GM18517 (cell line): Measurements from ENCODE around the gene STK11.
"Not testable (repeated sequence)": the region's sequence is repeated elsewhere in the genome, so short reads cannot be mapped to it uniquely, and the experiment has no call there.

Source experiments
- ATAC-seq: cut with Tn5 transposase; IDR thresholded peaks from one replicate; pipeline ENCODE4 v1.9.1; 2021; ENCODE audit warnings: mild to moderate bottlenecking, moderate library complexity; ENCODE audit not compliant: unreplicated experiment

STK11 gene

DNA sequence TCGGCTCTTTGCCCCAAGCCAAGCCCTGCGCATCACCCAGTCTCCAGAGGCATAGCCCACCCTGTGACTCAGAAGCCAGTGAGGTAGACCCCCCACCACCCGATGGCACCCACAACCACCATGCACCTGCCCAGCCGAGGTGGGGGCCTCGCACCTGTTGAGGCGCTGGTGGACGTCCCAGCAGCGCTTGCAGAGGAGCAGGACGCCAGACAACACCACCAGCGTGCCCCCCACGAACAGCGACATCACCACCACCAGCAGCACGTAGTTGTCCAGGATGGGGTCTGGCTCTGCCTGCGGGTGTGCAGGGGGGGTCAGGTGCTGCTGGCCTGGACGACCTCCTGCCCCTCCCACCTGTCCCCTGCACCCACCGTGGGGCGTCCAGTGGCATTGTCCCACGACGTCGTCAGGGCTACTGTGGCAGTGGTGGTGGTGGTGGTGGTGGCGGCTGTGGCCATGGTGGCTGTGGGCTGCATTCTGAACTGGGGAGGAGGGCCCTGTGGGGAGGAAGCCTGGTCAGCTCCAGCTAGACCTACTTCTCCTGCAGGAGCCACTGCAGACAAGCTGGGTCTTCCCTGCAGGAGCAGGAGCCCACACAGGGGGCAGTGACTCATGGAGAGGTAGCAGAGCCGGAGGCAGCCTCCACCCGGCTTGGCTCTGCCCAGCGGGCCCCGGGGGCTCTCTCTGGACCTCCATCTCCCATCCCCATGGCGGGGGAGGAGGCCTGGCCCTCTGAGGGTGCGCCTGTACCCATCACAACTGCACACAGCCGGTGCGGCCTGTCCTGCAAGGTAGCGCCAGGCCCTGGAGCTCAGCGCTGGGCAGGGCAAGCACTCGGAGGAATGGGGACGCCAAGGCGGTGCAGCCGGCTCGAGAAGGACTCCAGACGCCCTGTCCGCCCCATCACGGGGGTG, 30.3 kb downstream of the STK11 start:
- ATAC-seq = no peak

DNA sequence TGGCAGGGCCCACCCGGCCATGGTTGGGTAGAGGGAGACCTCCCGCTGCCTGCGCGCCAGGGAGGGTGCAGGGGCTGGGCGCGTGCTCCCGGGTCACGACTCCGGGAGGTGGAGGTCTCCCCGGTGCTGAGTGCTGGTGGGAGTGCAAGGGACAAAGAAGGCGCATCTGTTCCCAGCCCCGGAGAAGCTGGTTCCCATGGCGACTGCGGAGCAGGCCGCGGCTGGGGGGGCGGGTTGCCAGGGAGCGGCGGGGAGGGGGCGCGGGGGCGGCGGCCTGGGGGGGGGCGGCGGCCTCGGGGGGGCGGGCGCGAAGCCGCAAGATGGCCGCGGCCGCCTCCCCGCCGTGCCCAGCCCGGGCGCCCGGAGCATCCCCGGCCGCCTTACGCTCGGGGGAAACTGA, 31.0 kb downstream of the STK11 start:
- ATAC-seq = no peak

DNA sequence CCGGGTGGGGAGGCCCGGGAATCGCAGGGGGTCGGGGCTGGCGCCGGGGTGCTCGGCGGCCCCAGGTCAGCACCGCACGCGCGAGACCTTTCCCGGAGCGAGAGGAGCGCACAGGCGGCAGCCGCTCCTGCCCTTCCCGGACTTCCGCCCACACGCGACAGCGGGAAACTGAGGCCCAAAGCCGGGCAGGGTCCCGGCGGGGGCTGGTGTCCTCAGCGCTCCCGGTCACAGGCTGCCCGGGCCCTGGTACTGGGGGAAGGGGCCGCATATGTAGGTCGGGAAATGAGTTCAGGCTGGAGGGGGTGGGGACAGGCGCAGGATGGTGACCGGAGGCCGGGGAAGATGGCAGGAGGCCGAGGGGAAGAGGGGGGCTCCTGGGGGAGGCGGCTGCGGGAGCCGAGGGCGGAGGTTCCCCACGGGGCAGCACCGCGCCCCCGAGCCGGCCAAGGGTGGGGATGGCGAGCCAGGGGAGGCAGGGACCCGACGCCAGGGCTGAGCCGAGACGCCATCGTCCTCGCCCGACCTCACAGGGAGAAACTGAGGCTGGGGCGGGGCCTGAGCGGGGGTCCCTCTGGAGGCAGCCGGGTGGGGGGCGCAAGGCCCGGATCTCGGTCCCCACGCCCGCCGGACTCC, 31.6 kb downstream of the STK11 start:
- no peak for ATAC-seq

DNA sequence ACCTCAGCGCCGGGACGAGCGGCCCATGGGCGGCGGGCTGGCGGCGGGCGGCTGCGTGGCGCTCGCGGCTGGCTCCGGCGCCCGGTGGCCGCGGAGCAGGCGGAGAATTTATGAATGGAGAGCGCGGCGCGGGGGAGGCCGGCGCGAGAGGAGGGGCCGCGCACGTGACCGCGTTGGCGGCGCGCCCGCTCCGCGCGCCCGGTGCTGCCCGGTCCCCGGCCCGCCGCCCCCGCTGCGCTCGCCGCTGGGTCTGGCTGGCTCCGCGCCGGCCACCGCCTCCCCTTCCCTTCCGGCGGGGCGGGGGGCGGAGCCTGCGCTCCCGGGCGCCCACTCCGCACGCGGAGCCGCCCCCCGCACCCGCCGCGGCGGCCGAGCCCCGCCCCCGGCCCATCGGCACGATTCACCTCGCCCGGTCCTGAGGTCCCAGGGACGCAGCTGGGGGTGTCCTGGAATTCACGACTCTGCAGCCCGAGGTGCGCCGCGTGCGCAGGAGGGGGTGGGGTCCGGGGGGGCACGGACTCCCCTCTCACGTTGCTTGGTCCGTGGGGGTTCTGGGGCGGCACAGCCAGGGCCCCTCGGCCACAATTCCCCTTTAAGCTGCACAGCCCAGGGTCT, 32.3 kb downstream of the STK11 start, which contains the start of gene CBARP:
TSS of gene CBARP (minus strand) at position 252 of the 615 bp plus-strand sequence. CDS start 1,905 bp downstream, outside the sequence.
- no peak for ATAC-seq

DNA sequence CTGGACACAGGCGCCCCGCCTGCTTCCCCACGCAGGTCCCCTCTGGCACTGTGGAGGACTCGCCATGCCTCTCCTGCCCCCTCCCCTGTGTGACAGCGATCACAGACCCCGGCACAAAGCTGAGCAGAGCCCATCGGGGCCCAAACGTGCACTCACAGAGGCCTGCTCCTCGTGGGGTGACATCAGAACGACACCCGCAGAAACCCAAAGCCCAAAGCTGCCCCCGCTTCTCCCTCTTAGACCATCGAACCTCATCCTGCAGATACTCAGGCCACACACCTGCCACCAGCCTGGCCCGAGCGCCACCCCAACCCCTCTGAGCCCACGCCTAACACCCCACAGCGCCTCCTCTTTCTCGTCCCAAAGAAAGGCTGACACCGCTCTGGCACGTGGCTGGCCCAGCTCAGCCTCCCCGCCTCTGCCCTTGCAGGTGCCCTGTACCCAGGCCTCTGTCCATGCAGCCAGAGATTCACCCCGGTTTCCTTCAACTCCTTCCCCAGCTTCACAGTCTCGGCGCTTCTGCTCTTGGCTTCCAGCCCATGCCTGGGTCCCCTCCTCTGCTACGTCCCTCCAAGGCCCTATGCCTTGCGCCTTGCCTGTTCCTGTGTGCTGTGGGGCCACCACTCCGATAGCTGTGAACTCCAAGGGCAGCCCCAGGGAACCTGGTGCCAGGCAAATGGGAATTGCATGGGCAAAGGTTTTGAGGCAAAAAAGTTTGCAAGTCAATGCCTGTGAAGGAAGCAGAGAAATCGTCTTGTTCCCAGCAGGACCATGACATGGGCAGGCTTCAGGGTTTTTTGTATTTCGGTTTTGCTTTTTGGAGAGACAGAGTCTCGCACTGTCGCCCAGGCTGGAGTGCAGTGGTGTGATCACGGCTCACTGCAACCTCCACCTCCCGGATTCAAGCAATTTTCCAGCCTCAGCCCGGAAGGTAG, 33.1 kb downstream of the STK11 start:
- no peak for ATAC-seq

DNA sequence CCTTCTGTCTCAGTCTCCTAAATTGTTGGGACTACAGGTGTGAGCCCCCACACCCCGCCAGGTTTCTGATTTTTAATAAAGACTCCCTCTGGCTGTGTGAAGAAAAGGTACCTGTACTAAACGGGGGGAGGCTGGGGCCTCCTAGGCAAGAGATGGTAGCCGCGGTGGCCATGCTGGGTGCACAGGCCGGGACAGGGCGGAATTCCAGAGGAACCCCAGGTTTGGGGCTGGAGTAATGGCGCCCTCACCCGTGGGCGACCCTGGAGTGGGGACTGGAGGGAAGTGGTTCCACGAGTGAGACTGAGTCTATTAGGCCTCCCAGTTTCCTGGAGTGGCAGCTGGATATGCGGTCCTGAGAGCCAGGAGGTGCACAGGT, 33.8 kb downstream of the STK11 start:
- ATAC-seq = no peak

DNA sequence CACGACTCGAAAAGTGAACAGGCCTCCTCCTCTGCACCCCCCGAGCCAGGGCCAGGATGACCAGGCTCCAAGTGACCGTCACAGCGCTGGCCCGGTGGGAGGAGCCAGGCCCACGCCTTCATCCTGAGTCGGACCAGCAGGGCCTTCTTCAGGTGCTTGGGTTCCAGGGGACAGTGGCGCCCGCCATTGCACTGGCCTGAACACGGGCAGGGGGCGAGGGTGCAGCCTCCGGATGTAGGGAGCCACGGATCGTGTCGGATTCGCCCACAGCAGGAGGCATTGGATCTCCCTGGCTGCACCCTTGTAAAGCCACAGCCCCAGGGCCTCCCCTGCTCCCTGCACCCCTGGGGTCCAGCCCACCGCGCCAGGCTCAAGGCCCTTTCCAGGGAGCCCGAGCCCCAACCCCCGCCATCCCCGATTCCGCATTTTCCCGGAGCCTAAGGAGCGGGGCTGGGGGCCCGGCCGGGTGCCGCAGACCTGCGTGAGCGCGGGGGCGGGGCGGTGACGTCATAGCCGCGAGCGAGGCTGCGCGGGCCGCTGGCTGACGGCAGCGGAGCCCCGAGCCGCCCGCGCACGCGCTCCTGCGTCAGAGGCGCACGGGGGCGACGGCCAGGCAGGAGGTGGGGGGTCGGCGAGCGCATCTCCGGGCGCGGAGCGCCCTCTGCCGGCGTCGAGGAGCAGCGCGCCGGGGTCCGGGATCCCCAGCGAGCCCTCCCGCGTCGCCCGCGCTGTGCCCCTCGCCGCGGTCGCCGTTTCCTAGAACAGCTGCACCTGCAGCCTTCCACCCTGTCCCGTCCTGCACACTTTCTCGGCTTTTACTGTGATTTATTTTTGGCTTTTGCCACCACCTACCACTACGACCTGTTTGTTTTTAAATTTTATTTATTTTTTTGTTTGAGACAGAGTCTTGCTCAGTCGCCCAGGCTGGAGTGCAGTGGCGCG, 34.5 kb downstream of the STK11 start:
- no peak for ATAC-seq

DNA sequence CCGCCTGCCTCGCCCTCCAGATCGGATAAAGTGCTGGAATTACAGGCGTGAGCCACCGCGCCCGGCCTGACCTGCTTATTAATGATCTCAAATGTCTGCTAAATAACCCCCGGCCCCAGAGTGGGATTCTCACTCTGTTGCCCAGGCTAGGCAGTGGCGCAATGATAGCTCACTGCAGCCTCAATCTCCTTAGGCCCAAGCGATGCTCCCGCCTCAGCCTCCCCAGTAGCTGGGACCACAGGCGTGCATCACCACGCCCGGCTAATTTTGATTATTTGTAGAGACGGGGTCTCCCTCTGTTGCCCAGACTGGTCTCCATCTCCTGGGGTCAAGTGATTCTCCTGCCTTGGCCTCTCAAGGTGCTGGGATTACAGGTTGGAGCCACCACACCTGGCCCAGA, 35.3 kb downstream of the STK11 start:
- no peak for ATAC-seq

DNA sequence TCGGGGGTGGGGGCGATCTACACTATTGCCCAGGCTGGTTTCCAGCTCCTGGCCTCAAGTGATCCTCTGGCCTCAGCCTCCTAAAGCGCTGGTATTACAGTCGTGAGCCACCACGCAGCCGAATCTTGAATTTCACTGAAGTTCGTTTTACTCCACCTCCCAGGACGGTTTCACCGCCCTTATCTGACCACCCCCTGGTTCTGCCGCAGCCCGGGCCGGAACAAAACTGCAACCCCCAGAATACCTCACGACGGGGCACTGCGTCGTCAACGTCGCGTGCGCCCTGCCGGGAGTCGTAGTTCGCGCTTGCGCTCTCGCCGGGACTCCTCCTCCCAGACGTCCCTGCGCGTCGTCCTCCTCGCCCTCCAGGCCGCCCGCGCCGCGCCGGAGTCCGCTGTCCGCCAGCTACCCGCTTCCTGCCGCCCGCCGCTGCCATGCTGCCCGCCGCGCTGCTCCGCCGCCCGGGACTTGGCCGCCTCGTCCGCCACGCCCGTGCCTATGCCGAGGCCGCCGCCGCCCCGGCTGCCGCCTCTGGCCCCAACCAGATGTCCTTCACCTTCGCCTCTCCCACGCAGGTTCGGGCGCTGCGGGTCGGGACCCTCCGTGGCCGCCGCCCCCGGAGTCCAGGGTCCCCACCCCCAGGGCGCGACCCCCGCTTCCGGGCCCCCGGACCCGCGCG, 36.0 kb downstream of the STK11 start, which contains the start of gene ATP5F1D:
TSS of gene ATP5F1D (plus strand) at position 335 of the 679 bp plus-strand sequence. CDS start at position 435, 100 bp downstream.
- peak; percentile 49 for ATAC-seq

DNA sequence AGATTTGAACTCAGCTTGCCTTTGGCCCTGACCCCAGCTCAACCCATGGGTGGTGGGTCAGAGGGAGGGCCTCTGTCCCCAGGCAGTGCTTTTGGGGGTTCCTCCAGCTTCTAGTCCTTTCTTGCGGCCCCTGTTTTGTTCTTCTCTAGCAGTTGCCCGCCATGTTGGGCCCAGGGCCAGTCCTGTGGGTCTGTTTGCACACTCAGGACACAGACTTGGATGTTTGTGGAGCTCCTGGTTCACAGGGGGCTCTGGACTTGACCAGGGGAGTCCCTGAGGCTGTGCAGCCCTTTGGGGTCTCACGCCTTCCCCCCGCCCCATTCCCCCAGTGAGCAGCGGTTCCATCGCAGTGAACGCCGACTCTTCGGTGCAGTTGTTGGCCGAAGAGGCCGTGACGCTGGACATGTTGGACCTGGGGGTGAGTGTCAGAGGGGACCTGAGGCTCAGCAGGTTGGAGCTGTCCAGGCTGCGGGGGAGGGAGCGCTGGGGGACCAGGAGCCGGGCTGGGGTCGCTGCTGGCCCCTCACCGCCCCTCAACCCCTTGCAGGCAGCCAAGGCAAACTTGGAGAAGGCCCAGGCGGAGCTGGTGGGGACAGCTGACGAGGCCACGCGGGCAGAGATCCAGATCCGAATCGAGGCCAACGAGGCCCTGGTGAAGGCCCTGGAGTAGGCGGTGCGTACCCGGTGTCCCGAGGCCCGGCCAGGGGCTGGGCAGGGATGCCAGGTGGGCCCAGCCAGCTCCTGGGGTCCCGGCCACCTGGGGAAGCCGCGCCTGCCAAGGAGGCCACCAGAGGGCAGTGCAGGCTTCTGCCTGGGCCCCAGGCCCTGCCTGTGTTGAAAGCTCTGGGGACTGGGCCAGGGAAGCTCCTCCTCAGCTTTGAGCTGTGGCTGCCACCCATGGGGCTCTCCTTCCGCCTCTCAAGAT, 38.5 kb downstream of the STK11 start:
- no peak for ATAC-seq

DNA sequence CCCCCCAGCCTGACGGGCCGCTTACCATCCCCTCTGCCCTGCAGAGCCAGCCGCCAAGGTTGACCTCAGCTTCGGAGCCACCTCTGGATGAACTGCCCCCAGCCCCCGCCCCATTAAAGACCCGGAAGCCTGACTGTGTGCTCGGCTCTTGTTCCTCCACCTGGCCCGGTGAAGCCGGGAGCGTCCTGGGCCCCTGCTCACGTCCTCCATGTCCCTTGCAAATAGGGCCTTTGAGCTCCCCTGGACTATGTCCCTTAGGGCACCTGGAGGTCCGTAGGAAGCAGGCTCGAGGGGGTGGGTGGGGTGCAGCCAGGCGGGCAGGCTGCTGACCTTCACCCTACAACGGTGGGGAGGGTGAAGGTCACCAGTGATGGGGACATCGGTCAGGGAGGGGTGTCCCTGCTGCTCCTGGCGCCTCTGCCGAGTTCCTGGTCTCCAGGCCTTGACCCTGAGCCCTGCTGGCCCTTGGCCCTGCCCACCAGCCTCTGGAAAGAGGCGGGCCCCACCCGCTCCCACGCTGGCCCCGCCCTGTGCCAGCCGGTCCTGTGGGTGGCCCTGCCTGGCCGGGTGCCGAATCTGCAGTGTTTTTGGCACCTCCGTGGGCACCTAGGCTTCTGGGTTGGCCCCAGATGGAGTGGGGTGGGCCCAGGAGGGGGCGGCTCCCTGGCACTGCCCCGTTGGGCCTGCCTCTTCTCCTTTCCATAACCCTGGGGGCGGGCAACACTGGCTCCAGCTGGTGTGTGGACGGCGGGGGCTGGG, 39.3 kb downstream of the STK11 start:
- no peak for ATAC-seq

DNA sequence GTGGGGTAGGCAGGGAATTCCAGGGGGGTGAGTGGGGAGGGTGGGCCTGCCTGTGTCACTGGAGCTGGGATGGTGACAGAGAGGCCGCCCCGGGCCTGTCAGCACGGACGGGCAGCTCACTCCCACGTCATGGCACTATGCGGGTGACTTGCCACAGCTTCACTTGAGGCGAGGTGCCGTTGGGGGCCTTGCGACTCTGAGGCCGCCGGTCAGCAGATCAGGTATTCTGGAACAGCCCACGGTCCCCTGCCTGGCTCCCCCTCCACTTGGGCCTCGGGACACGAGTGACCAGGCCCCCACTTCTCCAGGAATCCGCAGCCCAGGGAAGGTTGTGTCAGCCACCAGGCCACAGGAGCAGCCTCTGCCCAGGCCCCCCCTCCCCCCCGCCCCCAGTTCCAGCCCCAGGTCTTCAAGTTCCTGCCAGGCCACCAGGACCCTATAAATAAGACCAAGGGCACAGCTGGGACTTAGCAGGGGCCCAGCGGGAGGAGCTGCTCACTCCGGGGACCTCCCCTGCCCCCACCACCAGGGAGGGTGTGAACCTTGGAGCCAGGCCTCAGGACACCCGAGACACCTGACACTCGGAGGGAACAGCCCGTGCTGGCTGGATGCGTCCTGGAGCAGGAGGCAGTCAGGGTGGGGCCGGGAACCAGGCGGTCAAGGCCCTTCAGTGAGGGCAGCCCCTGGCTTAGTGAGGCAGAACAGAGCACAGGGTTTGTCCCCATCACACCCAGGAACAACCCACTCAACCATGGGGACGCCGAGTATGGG, 40.1 kb downstream of the STK11 start:
- no peak for ATAC-seq

DNA sequence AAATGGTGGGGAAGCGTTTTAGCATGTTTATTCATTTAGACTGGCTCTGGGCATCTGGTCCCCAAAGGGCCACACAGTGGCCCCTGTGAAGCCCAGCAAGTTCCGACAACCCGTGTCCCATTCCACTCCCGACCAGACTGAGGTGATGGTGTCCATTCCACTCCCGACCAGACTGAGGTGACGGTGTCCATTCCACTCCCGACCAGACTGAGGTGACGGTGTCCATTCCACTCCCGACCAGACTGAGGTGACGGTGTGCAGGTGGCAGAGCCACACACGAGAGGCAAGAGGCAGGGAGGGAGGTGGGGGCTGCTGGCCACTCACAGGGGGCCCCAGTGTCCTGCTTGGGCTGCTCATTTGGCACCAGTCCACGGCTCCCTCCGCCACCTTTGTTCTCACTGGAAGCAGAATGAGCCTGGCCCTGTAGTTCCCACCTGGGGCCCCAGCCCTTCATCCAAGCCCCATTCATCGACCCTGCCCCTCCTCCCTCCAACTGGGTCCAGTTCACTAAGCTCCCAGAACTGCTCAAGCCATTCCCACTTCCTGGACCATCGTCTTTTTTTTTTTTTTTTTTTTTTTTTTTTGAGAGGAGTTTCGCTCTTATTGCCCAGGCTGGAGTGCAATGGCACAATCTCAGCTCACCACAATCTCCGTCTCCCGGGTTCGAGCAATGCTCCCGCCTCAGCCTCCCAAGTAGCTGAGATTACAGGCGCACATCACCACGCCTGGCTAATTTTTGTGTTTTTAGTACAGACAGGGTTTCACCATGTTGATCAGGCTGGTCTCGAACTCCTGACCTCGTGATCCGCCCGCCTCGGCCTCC, 40.9 kb downstream of the STK11 start:
- not testable (repeated sequence) for ATAC-seq

DNA sequence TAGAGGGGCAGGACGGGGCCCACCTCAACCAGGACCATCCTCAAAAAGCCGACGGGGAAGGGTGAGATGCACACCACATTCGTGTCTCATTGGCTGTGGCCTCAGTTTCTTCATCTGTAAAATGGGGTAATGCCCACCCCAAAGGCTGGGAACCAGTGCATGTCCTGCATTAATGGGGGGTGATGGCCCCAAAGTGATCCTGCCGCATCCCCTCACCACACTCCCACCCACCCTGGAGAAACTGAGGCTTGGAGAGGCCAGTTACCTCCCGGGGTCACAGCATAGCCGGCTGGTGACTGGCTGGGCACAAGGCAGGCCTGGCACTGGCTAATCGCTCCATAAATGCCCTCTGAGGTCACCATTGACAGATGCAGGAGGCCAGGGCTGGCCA, 42.2 kb downstream of the STK11 start:
- ATAC-seq = no peak

DNA sequence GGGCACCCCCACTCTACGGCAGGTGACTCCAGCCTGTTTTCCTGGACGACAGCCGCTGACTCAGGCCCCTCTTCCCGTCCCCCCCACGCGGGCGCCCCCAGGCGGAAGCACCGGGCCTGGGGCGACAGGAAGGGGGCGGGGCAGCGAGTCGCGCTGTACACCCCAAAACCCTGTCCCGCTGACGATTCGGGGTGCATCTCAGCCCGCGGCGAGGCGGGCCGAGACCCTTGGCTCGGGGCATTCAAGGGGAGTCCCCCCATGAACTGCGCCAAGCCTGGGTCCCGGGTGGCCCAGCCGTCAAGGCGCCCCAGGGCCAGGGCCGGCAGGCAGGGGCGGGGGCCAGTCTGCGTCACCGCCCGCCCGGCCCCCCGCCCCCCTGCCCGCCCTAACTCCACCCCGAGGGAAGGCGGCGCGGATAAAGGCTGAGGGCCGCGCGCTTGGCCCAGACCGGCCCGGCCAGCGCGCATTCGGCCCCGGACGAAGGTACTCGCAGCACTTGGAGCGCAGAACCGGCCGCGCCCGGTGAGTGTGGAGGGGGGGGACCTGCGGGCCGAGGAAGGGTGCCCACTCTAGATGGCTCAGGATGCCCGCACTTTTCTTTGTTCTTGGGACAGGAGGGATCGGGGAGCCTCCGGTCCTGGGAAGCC, 42.7 kb downstream of the STK11 start, which contains the start of gene MIDN:
TSS of gene MIDN (plus strand) at position 445 of the 647 bp plus-strand sequence. CDS start 1,714 bp downstream, outside the sequence.
- ATAC-seq = peak; percentile 6
